ENCODE data around the gene SF3A2. TPM values are rescaled to one million over a fixed set of nuclear protein-coding genes. Genes with fewer than 3 reads are reported as not detected.

Gene SF3A2
- total and polyA plus RNA-seq, 2 experiments from 2014 or later = 67.7 to 128 TPM

- no peak overlapping the region for H2AFZ ChIP-seq
- H3K27me3 ChIP-seq (ENCODE audit: insufficient read depth) = no peaks in the 10 kb centered on the region
- Mint-ChIP-seq H3K27me3 (ENCODE audit: insufficient read depth, low read depth, poor library complexity) (peaks cover 17% of the 10 kb centered on the region), H3K4me3 (peak overlapping the region; percentile 98), H3K9me3 (peaks cover 15% of the 10 kb centered on the region; the same call in 2 of the 3 replicates), H3K36me3 (ENCODE audit: low read depth) (peaks cover 47% of the 10 kb centered on the region), H3K27ac (peak overlapping the region; percentile 68; the same call in 1 of the 2 replicates), H3K4me1 (peaks cover 43% of the 10 kb centered on the region)
- peak overlapping the region; percentile 1 for H3K27ac ChIP-seq (ENCODE audit: low read depth)
- H3K4me1 ChIP-seq (ENCODE audit: insufficient read depth) = peaks cover 32% of the 10 kb centered on the region
- peaks cover 52% of the 10 kb centered on the region for H4K20me1 ChIP-seq (replicated peaks; ENCODE audit: insufficient read depth)
- H3K9me2 ChIP-seq (ENCODE audit: insufficient read depth) = no peaks in the 10 kb centered on the region
- DNase-seq (ENCODE audit: low spot score) (no peak), ATAC-seq (no peak)
- TF ChIP-seq EZH2phosphoT487 (IDR thresholded peaks at IDR 0.05; ENCODE audit: unreplicated experiment) (no peak), ETS1 (IDR thresholded peaks at IDR 0.05) (no peak), ZNF462 (CRISPR knock-in tag; IDR thresholded peaks at IDR 0.05) (no peak), ZNF114 (CRISPR knock-in tag; IDR thresholded peaks at IDR 0.05) (no peak), JUNB (IDR thresholded peaks at IDR 0.05; ENCODE audit: unreplicated experiment) (no peak), POLR2AphosphoS5 (IDR thresholded peaks at IDR 0.05; ENCODE audit: low read depth) (no peak), CTCF (conservative IDR thresholded peaks at IDR 0.05; ENCODE audit: low read depth in 2 of 2) (no peak)
- H3F3A ChIP-seq (replicated peaks; ENCODE audit: low read depth) = peaks cover 22% of the 10 kb centered on the region; the same call in 1 of the 2 replicates
- H3K4me3 ChIP-seq = peak overlapping the region; percentile 96
- H3K79me2 ChIP-seq (replicated peaks; ENCODE audit: insufficient read depth) = peaks cover 86% of the 10 kb centered on the region
- 0 out of 2 replicates have a peak, but pooled peaks cover 4% of the 10 kb centered on the region for H3K36me3 ChIP-seq (ENCODE audit: insufficient read depth)
- peak overlapping the region; percentile 97 for H3K4me2 ChIP-seq
These were observed 2.5 kb downstream of the SF3A2 start for GRCh38 chr19:2239173-2239572.

Measured in GM23338 (cell line).